NB4 (cell line): ENCODE measurements around the gene DPAGT1.

ENCODE experiments used
- MYC ChIP-seq: IDR thresholded peaks from 2 replicates; pipeline ENCODE4 v1.6.1; 2011; ENCODE audit warnings: low read depth, low read length
- POLR2A ChIP-seq: IDR thresholded peaks from 2 replicates; pipeline ENCODE4 v1.6.1; 2011; ENCODE audit warnings: mild to moderate bottlenecking; ENCODE audit not compliant: insufficient read length; ENCODE audit errors: extremely low read depth

DNA sequence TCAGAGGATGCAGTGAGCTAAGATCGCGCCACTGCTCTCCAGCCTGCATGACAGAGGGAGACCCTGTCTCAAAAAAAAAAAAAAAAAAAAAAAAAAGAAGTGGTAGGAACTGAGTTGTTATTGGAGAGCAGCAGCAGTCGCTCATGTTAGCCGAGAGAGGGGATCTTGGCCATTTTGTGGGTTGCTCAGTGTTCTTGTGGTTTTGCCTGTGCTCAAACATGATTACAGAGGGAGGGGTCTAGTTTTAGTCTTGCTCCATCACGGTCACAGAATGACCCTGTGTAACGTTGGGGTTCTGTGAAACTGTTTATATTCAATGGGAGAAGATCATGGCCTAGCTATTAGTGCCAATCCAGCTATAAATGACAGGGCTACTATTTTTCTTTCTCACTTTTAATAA, 1.9 kb downstream of the DPAGT1 start:
- no peak for TF ChIP-seq MYC
- no peak for TF ChIP-seq POLR2A
